Activated effector memory CD4-positive, alpha-beta T cell treated with anti-CD3 and anti-CD28 coated beads, Interleukin-2, amount 50 U/mL, for 16 hours (primary cell): Measurements from ENCODE around the gene FGF12.

Experiments used
- DNase-seq: peaks from one replicate; pipeline ENCODE4 v3.0.0-alpha.2; 2020

Gene FGF12

GRCh38 chr3:192326656-192327055 lies 400.7 kb downstream of the FGF12 start:
- no peak for DNase-seq

DNA sequence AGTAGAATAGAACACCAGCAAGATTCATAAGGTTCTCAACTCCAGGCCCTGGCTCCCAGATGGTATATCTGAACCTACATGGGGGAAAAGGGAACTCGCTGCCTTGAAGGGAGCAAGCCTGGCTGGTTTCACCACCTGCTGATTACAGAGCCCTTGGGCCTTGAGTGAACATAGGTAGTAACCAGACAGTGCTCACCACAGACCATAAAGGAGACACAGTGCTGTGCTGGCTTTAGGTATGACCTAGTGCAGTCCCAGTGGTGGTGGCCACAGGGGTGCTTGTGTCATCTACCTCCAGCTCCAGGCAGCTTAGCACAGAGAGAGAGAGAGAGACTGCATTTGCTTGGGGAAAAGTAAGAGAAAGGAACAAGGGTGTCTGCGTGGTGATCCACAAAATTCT lies 409.8 kb downstream of the FGF12 start:
- no peak for DNase-seq

DNA sequence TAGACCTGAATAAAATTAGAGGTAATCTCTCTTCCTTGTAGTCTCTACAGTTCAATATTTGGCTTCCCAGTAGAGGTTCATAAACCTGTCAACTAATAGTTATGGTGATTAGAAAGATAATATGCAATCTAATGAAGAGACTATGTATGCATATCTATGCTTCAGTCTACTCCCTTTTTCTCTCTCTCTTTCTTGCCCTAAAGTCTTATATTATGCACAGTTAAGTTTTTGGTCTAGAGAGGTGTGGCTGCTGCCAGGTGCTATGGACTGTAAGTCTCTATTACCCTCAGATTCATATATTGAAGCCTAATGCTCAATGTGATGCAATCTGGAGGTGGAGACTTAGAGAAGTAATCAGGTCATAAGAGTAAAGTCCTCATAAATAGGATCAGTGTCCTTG lies 413.7 kb downstream of the FGF12 start:
- DNase-seq: no peak

DNA sequence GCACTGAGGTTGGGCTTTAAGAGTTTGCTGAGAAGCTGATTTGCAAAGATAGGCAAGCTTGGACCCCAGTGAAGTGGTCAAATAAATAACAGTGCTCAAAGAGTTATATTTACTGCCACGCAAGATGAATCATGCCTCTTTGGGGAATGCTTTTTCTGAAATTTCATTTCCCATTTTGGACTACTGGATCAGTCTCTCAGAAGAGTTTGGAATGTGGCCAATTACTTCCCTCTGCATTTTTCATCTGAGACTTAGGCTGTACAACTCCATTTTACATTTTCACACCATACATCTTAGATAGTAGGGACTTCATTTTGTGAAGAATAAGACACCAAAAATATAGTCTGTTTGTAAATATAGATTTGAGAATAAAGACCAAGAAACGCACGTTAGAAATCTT lies 419.7 kb downstream of the FGF12 start:
- no peak for DNase-seq

- no peak for DNase-seq
Measured at GRCh38 chr3:192303235-192303634, 424.1 kb downstream of the FGF12 start.

- no peak for DNase-seq
Measured at GRCh38 chr3:192302721-192303120, 424.6 kb downstream of the FGF12 start.

DNA sequence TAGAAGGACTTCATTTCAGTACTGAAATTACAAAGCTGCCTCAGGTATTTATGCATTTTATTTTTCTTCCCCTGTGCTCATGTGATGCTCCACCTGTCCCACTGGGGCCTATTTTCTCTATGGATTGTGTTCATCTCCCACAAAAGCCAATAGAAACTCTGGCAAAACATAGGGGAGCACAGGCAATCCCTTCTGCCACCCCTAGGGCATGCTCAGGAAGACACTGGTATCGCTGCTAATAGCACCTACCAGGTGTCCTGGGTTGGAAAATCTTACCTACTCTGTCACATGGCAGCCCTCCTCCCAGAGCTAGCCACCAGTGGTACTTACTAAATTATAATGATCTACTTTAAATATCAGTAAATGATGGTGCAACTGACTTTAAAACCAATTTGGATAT lies 427.4 kb downstream of the FGF12 start:
- no peak for DNase-seq

DNA sequence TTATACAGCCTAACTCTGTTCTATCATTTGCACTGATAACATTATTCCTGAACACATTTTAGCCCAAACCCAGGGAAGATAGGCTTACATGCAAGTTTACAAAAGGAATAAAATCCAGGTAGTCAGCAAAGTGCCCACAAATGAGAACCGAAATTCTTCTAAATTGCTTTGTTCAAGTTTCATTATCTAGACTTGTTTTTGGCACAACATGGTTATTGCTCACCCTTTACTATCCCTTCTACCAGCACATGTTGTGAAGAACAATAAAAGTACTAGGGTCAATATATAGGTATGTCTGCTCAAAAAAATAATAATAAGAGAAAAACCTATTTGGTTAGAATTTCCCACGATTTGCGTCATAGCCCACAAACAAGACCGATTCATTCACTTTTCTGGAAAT lies 430.5 kb downstream of the FGF12 start:
- DNase-seq: no peak

- no peak for DNase-seq
Measured at GRCh38 chr3:192284443-192285072, 442.8 kb downstream of the FGF12 start.

GRCh38 chr3:192281207-192281880 lies 446.0 kb downstream of the FGF12 start:
- DNase-seq: no peak

GRCh38 chr3:192279664-192280063 lies 447.7 kb downstream of the FGF12 start:
- DNase-seq: no peak

GRCh38 chr3:192277477-192277876 lies 449.9 kb downstream of the FGF12 start:
- no peak for DNase-seq

DNA sequence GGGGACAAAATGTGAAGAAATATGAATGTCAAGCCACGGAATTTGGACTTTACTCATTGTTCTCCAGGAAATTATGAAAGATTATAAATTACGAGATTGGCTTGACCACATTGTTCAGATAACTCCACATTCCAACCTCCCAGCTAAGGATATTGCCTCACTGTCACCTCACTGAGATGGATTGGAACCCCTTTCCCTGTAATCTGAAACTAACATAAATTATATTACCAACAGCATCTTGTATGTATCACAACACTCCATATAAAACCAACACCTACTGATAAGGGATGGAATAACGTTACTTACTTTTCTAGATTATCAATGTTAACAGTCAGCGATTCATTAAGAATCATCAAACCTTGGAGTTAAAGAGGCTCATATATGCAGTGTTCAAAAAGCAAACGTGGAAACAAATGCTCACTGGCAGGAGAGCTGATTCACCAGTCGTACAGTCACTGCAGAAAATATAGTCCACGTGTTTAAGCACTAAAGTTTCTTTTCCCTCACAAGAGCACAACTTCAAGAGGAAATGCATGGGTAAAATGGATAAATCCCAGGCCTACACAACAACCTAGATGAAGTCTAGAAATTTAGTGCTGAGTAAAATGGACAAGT lies 451.5 kb downstream of the FGF12 start:
- no peak for DNase-seq

GRCh38 chr3:192273697-192274010 lies 453.7 kb downstream of the FGF12 start:
- DNase-seq: no peak

DNA sequence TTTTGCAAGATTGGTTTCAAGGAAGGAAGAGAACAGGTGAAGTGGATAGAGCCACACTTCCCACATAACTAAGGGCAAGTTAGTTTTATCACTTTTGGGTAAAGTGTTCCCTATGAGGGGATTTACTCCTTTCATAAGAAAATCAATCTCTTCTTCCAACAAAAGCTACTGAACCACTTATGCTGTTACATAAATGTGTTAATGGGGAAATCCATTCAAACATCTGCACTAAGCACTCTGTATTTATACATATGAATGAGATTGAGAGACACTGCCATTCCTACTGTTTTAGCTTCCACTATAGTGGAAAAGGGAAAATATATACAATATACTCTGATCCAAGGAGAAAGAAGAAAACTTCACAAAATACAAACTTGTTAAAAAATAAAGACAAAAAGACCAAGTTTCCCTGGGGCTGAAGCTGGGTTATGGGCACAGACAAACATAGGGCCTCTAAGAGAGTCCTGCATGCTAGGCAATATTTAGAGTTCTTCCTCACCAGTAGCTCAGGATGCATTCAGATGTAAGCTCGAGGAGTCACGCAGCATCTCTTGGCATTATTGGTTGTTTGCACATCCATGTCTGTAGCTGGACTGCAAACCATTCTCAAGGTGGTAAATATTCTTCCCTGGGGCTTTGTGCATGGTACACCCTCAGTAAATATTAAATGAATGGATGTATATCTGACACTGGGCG lies 454.2 kb downstream of the FGF12 start:
- DNase-seq: no peak

GRCh38 chr3:192262001-192262400 lies 465.3 kb downstream of the FGF12 start:
- DNase-seq: no peak

GRCh38 chr3:192261135-192261534 lies 466.2 kb downstream of the FGF12 start:
- DNase-seq: no peak

- no peak for DNase-seq
Measured at GRCh38 chr3:192260116-192261010, 467.0 kb downstream of the FGF12 start.

DNA sequence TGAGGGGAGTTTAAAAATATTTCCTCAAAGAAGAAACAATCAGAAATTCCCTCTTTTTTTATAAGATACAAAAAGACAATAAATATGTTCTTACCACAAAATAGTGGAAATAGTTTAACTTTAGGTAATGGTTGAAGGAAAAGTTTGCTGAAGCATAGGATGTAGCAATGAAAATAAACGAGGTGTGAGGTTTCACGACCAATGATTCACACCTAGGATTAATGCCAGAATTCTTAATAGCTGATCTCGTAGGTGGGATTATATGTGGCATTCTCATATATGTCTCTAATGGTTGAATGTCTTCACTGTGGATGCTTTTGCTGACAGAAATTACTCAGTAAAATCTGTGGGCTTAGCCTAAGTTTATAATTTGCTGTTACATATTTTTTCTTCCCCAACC lies 467.7 kb downstream of the FGF12 start:
- DNase-seq: no peak

DNA sequence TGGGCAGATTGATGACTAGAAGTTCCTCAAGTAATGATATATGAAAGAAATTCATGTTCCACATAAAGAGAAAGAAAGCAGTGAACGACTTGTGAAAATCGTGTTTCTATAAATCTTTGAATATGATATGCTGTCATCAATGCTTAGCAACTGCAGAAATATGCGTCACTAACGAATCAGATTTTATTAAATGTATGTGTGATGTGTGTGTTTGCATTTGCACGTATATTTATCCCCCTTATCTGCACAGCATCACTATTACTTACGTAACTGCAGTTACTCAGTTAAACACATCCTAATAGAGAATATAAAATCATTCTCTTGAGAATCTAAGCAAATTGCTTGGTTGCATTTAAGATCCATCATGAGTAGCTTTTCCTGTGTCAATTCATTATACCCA lies 468.6 kb downstream of the FGF12 start:
- no peak for DNase-seq

DNA sequence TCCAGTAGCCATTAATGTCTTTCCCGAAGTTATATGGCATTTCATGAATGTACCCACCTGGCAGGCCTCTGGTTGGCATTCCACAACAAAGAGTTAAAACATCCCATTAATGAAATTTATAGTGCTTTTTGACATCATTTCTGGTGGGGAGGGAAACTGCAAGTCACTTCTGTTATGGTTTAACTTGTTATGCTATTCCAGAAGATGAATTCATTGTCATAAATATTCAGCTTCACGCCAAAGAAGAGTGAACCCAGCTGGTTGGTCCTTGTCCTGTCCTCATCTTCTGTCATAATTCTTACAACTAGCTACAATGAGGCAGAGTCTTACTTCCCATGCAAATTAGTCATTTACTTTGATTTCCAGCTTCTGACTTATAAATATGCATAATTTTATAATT lies 471.5 kb downstream of the FGF12 start:
- DNase-seq: no peak

DNA sequence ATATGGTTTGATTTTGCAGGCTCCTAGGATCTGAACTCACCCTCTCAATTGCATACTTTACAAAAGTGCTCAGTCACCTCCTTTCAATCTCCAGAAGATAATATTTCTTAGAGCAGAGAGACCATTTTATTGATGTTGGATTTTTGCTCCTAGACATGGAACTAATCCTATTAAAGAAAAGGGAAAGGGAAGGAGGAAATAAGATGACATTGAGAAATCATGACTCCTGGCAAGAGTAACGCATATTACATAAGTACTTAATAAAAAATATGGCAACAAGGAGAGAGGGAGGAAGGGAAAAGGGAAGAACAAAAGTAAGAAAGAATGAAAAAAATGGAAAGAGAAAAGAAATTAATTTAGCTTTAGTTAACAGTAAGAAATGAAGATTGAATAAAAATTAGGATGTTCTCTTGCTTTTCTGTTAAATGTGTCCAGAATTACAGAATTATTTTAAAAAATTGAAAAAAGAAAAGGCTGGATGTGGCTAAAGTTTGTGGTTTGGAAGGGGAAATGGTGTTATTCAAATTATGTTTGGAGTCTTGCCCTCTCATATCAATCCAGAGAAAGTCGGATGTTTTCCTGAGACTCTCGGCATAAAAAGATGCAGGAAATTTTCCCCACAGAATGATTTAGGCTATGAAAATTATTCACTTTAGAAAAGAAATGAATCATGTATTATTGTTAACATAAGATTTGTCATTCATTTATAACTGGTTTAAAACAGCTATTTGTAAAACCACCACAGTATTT lies 474.0 kb downstream of the FGF12 start:
- DNase-seq: no peak
